HG03095 (cell line): Measurements from ENCODE around the gene OR2V2.
"Not testable (repeated sequence)": the region's sequence is repeated elsewhere in the genome, so short reads cannot be mapped to it uniquely, and the experiment has no call there.

Experiments used
- ATAC-seq: cut with Tn5 transposase; IDR thresholded peaks from one replicate; pipeline ENCODE4 v1.9.1; 2021; ENCODE audit warnings: moderate library complexity; ENCODE audit not compliant: unreplicated experiment

OR2V2 gene

GRCh38 chr5:181168595-181169118 is 21.3 kb downstream of the OR2V2 start:
- no peak for ATAC-seq

- ATAC-seq = not testable (repeated sequence)
Observed at GRCh38 chr5:181169459-181170236, 22.3 kb downstream of the OR2V2 start.

DNA sequence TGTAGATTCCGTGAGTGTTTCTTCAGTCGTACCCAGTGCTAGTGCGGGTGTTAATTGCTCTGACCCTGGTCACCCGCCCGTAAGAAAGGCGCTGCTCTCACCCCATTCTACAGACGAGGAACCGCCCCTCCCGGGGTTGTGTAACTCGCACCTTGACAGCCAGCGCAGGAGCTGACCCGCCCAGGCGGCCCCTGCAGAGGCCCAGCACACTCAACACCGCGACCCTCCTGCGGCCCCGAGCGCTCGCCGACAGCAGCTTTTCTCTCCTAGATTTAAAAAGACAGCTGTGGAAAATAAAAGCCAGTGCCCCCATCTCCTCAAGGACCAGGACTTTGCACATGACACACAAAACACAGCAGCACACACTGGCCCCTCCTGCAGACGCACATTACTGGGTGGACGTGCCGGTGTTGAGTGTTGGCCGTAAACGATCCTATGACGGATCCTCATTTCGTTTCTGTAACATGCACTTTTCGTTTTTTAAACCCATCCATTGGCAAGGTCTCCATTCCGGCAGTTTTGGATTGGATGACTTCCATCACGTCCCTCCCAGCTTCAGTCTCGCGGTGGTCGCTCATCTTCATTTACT is 22.9 kb downstream of the OR2V2 start:
- ATAC-seq = no peak

DNA sequence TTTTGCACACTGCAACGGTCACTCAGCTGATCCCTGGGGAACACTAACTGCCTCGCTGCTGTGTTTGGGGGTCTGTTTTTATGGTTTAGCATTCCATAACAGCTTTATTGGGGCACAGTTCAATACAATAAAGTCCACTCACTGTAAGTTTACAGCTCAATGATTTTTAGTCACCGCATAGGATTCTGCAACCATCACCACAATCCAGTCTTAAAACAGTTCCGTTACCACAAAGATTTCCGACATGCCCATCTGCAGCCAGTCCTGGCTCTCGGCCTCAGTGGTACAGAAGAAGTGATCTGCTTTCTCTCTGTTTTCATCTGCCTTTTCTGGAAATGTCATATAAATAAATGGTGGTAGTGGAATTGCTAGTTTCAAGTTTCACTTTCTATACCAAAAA is 23.6 kb downstream of the OR2V2 start:
- no peak for ATAC-seq

DNA sequence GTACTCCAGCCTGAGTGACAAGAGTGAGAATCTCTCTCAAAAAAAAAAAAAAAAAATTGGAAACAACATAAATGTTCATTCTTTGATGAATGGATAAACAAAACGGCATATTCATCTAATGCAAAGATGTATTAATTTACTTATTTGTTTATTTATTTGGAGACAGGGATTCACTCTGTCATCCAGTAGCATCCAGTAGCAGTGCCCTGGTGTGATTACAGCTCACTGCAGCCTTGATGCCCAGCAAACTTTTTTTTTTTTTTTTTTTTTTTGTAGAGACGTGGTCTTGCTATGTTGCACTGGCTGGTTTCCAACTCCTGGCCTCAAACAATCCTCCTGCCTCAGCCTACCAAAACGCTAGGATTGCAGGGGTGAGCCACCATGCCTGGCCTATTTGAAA is 24.4 kb downstream of the OR2V2 start:
- no peak for ATAC-seq

- ATAC-seq = no peak
Observed at GRCh38 chr5:181173027-181173419, 25.6 kb downstream of the OR2V2 start.

GRCh38 chr5:181173420-181174342 is 26.3 kb downstream of the OR2V2 start:
- ATAC-seq = no peak

DNA sequence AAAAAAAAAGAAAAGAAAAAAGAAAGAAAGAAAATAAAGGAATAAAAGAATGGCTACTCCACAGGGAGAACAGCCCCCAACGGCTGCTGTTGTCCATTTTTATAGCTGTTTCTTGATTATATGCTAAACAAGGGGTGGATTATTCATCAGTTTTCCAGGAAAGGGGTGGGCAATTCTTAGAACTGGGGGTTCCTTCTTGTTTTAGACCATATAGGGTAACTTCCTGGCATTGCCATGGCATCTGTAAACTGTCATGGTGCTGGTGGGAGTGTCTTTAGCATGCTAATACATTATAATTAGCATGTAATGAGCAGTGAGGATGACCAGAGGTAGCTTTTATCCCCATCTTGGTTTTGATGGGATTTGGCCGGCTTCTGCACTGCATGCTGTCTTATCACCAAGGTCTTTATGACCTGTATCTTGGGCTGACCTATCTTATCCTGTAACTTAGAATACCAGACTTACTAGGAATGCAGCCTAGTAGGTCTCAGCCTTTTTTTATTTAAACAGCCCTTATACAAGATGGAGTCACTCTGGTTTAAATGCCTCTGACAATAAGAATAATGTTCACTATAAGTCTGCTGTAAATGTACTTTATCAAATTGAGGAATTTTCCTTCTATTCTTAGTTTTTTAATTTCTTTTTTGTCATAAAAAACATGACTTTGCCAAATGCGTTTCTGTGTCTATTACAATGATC is 29.0 kb downstream of the OR2V2 start:
- no peak for ATAC-seq

GRCh38 chr5:181177559-181177958 is 30.2 kb downstream of the OR2V2 start:
- not testable (repeated sequence) for ATAC-seq

DNA sequence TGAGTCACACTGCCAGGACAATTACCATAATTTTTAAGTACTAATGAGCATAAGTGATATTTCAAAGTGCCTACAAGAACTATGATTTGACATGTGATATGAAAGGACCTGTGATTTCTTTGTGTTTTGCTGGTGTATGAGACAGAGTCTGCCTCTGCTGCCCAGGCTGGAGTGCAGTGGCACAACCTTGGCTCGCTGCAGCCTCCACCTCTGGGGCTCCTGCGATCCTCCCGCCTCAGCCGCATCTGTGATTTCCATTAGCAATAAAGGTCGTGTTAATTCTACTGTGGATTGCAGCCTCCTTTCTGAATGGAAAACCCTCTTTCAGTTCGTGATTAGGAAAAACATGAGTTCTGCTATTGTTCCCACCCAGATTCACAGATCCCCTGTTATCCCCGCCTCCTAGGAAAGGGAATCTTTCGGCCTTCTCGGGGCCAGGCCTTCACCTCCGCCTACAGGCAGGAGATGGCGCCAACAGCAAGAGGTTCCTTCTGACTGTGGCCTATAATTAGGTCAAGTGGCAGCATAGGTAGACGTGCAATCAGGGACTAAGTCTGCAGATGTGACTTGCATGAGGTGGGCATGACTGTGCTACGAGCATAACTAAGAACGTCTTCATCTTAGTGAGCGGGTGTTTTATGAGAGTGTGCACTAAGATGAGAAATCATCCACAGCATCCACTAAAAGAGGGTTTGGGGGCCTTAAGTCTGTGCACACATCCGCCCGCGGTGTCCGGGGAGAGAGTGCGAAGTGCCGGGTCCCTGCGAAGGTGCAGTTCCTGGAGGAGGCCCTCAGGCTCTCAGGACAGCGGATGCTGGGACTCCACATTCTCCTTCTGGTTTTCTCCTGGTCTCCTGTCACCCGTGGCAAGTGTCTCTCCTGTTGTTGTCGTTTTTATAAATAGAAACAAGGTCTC is 34.5 kb downstream of the OR2V2 start:
- peak; percentile 61 for ATAC-seq

GRCh38 chr5:181182651-181183050 is 35.3 kb downstream of the OR2V2 start:
- no peak for ATAC-seq

DNA sequence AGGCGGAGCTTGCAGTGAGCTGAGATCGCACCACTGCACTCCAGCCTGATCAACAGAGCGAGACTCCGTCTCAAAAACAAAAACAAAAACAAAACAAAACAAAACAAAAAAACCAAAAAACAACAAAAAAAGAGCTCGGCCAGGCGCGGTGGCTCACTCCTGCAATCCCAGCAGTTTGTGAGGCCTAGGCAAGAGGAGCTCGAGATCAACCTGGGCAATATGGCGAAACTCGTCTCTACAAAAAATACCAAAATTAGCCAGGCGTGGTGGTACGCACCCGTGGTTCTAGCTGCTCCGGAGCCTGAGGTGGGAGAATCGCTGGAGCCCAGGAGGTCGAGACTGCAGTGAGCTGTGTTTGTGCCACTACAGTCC is 37.4 kb downstream of the OR2V2 start:
- no peak for ATAC-seq

- ATAC-seq = no peak
Observed at GRCh38 chr5:181185560-181185959, 38.2 kb downstream of the OR2V2 start.

GRCh38 chr5:181186022-181186421 is 38.6 kb downstream of the OR2V2 start:
- no peak for ATAC-seq

- ATAC-seq = no peak
Observed at GRCh38 chr5:181186986-181187499, 39.7 kb downstream of the OR2V2 start.

- no peak for ATAC-seq
Observed at GRCh38 chr5:181187500-181188213, 40.3 kb downstream of the OR2V2 start.

GRCh38 chr5:181188700-181189362 is 41.4 kb downstream of the OR2V2 start:
- ATAC-seq = no peak

- no peak for ATAC-seq
Observed at GRCh38 chr5:181189363-181189961, 42.1 kb downstream of the OR2V2 start.
